SK-N-SH (cell line): ENCODE data around the gene PTPRD. TPM values are rescaled to one million over a fixed set of nuclear protein-coding genes. Genes with fewer than 3 reads are reported as not detected.

ENCODE experiments used
- CTCF ChIA-PET: fragments of 300-600, 350-600 bp; formaldehyde crosslinking; extraction: SDS; loops from one replicate; lab custom pipeline; 2021; lab: Yijun Ruan, JAX
- POLR2A ChIA-PET: fragments of 350-600 bp; sonication (Branson Sonifier 250); formaldehyde crosslinking; extraction: SDS; loops from one replicate; lab custom pipeline; 2020; ENCODE audit warnings: antibody characterized with exemption, inconsistent platforms; lab: Yijun Ruan, JAX
- DNase-seq: peaks from one replicate; pipeline ENCODE4 v3.0.0; 2012
- H2AFZ ChIP-seq: fragments of 200-600 bp; sonication (generic); 2 replicates; pipeline ENCODE4 v1.8.1; 2016; ENCODE audit warnings: antibody characterized with exemption, mild to moderate bottlenecking, low read depth
- H3F3A ChIP-seq: fragments of 200-600 bp; sonication (generic); replicated peaks from 2 replicates; pipeline ENCODE3; 2016; ENCODE audit warnings: antibody characterized with exemption, mild to moderate bottlenecking; ENCODE audit not compliant: insufficient read depth
- H3K27ac ChIP-seq, 2 experiments: fragments of 200-500 bp in 1 of 2; fragments of 200-600 bp in 1 of 2; sonication (Bioruptor generic) in 1 of 2; sonication (generic), shearing (Covaris generic) in 1 of 2; 2 replicates each; pipeline versions ENCODE4 v1.5.1 to v1.6.1; 2014 to 2016; ENCODE audit warnings: low read depth in 2 of 2, inconsistent platforms in 1 of 2, low read length in 1 of 2, mild to moderate bottlenecking in 1 of 2, mixed read lengths in 1 of 2
- H3K27me3 ChIP-seq: fragments of 200-600 bp; sonication (generic), shearing (Covaris generic); 2 replicates; pipeline ENCODE4 v1.6.1; 2016; ENCODE audit warnings: mixed run types; ENCODE audit not compliant: insufficient read depth
- H3K36me3 ChIP-seq, 2 experiments: fragments of 200-500 bp in 1 of 2; fragments of 200-600 bp in 1 of 2; sonication (Bioruptor generic) in 1 of 2; sonication (generic) in 1 of 2; replicated peaks in 1 of 2; 2 replicates each; pipeline versions ENCODE3 to v1.5.1; 2014 to 2016; ENCODE audit warnings: low read length in 1 of 2, mild to moderate bottlenecking in 1 of 2; ENCODE audit not compliant: insufficient read depth in 2 of 2, control insufficient read depth in 1 of 2
- H3K4me1 ChIP-seq, 2 experiments: fragments of 200-500 bp in 1 of 2; fragments of 200-600 bp in 1 of 2; sonication (Bioruptor generic) in 1 of 2; sonication (generic), shearing (Covaris generic) in 1 of 2; 2 replicates each; pipeline versions ENCODE4 v1.5.1 to v1.6.1; 2014 to 2016; ENCODE audit warnings: low read depth in 1 of 2, low read length in 1 of 2, mixed run types in 1 of 2; ENCODE audit not compliant: insufficient read depth in 2 of 2, control insufficient read depth in 1 of 2
- H3K4me2 ChIP-seq: fragments of 200-600 bp; sonication (generic), shearing (Covaris generic); 2 replicates; pipeline ENCODE4 v1.6.1; 2017; ENCODE audit warnings: mixed run types
- H3K4me3 ChIP-seq, 2 experiments: fragments of 200-500 bp in 1 of 2; fragments of 200-600 bp in 1 of 2; sonication (Bioruptor generic) in 1 of 2; sonication (generic), shearing (Covaris generic) in 1 of 2; 2 replicates each; pipeline versions ENCODE4 v1.5.1 to v1.8.1; 2014 to 2016; ENCODE audit warnings: low read depth in 2 of 2, inconsistent platforms in 1 of 2, low read length in 1 of 2, mild to moderate bottlenecking in 1 of 2, mixed read lengths in 1 of 2, moderate library complexity in 1 of 2
- H3K79me2 ChIP-seq: fragments of 200-600 bp; sonication (generic); 2 replicates; pipeline ENCODE4 v1.8.1; 2017; ENCODE audit warnings: mild to moderate bottlenecking; ENCODE audit not compliant: insufficient read depth
- H3K9ac ChIP-seq: fragments of 200-600 bp; sonication (generic); 2 replicates; pipeline ENCODE4 v1.6.1; 2017; ENCODE audit warnings: mixed run types
- H3K9me2 ChIP-seq: fragments of 200-600 bp; sonication (generic); 2 replicates; pipeline ENCODE4 v1.6.1; 2017; ENCODE audit warnings: mixed run types
- H3K9me3 ChIP-seq: fragments of 200-600 bp; sonication (generic); 2 replicates; pipeline ENCODE4 v1.6.1; 2017; ENCODE audit warnings: mixed run types, mild to moderate bottlenecking, moderate library complexity
- H4K20me1 ChIP-seq: fragments of 200-600 bp; sonication (generic); 2 replicates; pipeline ENCODE4 v1.6.1; 2017; ENCODE audit warnings: mild to moderate bottlenecking, mixed run types; ENCODE audit not compliant: insufficient read depth
- CHD2 ChIP-seq: fragments of 150-350 bp; IDR thresholded peaks from 2 replicates; pipeline ENCODE4 v1.6.1; 2018; ENCODE audit warnings: low read length; ENCODE audit not compliant: partially characterized antibody
- ELF1 ChIP-seq: IDR thresholded peaks from 2 replicates; pipeline ENCODE4 v1.4.0; 2012
- EZH2phosphoT487 ChIP-seq: fragments of 200-600 bp; sonication (generic); IDR thresholded peaks from 2 replicates; pipeline ENCODE4 v1.6.1; 2017; ENCODE audit warnings: low read depth, mixed run types, mild to moderate bottlenecking, antibody characterized with exemption, moderate library complexity, borderline replicate concordance
- FOSL2 ChIP-seq: IDR thresholded peaks from 2 replicates; pipeline ENCODE4 v1.4.0; 2012; ENCODE audit warnings: low read depth, mild to moderate bottlenecking, moderate library complexity, borderline replicate concordance
- GABPA ChIP-seq: IDR thresholded peaks from 2 replicates; pipeline ENCODE4 v1.4.0; 2012; ENCODE audit warnings: low read depth, mild to moderate bottlenecking
- MEF2A ChIP-seq: IDR thresholded peaks from 2 replicates; pipeline ENCODE4 v1.4.0; 2012; ENCODE audit warnings: low read depth, borderline replicate concordance
- MXI1 ChIP-seq: IDR thresholded peaks from 2 replicates; pipeline ENCODE4 v1.6.1; 2012; ENCODE audit warnings: mild to moderate bottlenecking, low read depth, low read length, improper control_type of control experiment
- NFIC ChIP-seq: IDR thresholded peaks from 2 replicates; pipeline ENCODE4 v1.4.0; 2012; ENCODE audit warnings: borderline replicate concordance
- RAD21 ChIP-seq: IDR thresholded peaks from 2 replicates; pipeline ENCODE4 v1.6.1; 2012; ENCODE audit warnings: mild to moderate bottlenecking, low read length
- RCOR1 ChIP-seq: fragments of 150-350 bp; IDR thresholded peaks from 2 replicates; pipeline ENCODE4 v1.6.1; 2017; ENCODE audit warnings: antibody characterized with exemption, low read length
- REST ChIP-seq: IDR thresholded peaks from 2 replicates; pipeline ENCODE4 v1.6.1; 2012; ENCODE audit warnings: mild to moderate bottlenecking, low read depth, low read length, moderate library complexity
- SIN3A ChIP-seq: IDR thresholded peaks from 2 replicates; pipeline ENCODE4 v1.6.1; 2012; ENCODE audit warnings: low read depth, mild to moderate bottlenecking, low read length, moderate library complexity, borderline replicate concordance
- SMC3 ChIP-seq: IDR thresholded peaks from 2 replicates; pipeline ENCODE4 v1.6.1; 2012; ENCODE audit warnings: low read depth, low read length, improper control_type of control experiment
- TAF1 ChIP-seq: IDR thresholded peaks from 2 replicates; pipeline ENCODE4 v1.6.1; 2012; ENCODE audit warnings: low read depth, mild to moderate bottlenecking, low read length, moderate library complexity, borderline replicate concordance
- TCF12 ChIP-seq: IDR thresholded peaks from 2 replicates; pipeline ENCODE4 v1.4.0; 2012
- YY1 ChIP-seq: IDR thresholded peaks from 2 replicates; pipeline ENCODE4 v1.4.0; 2012; ENCODE audit warnings: low read depth, mild to moderate bottlenecking
- WGBS: methylation state at CpG from one replicate; pipeline ENCODE4 v1.1.6; 2017; ENCODE audit warnings: low lambda C conversion rate; 5-methylcytosine and 5-hydroxymethylcytosine counted together
- polyA plus RNA-seq, 3 experiments: library from polyadenylated mRNA; depleted of rRNA; stranded (reverse); fragments of >200 nt; gene quantifications; 2 replicates each; pipeline ENCODE4 v1.2.3, GENCODE V29; 2012
- TF ChIP-seq, protein P1 (sequence below): IDR thresholded peaks from 2 replicates; pipeline ENCODE4 v1.4.0; 2012; ENCODE audit warnings: low read depth, borderline replicate concordance

The PTPRD gene
- polyA plus RNA-seq, 1 of the 3 experiments (the other 2 are of a cell fraction) = 0.15 TPM

GRCh38 chr9:8757881-8758280, 1854.9 kb downstream of the PTPRD start:
- no peaks in the 10 kb centered on the region for H3K79me2 ChIP-seq
- H3K27ac ChIP-seq = no peak overlapping the region
- H3K9me2 ChIP-seq = no peaks in the 10 kb centered on the region
- H3K9ac ChIP-seq = no peak overlapping the region
- POLR2A ChIA-PET = no interaction called here
- H3K4me2 ChIP-seq = no peak overlapping the region
- no peaks in the 10 kb centered on the region; a peak in 1 of 4 replicates for H3K4me1 ChIP-seq
- no peak overlapping the region for H2AFZ ChIP-seq
- H3F3A ChIP-seq = no peaks in the 10 kb centered on the region
- H3K4me3 ChIP-seq = no peak overlapping the region
- DNase-seq = no peak
- no peaks in the 10 kb centered on the region for H3K36me3 ChIP-seq
- H3K9me3 ChIP-seq = no peaks in the 10 kb centered on the region
- CTCF ChIA-PET = interaction anchor here (0.6 kb wide), 2 partner anchors 1918 to 1943 kb away, joined by 3 read pairs; no protein-coding TSS in a partner anchor
- 28% methylated on average over 2 of the region's 2 CpGs for WGBS
- TF ChIP-seq REST = no peak
- no peak for TF ChIP-seq FOSL2
- TF ChIP-seq RCOR1 = no peak
- TF ChIP-seq TAF1 = no peak
- TF ChIP-seq CHD2 = no peak
- no peak for TF ChIP-seq MXI1
- TF ChIP-seq ELF1 = no peak
- TF ChIP-seq TCF12 = no peak
- TF ChIP-seq YY1 = no peak
- no peak for TF ChIP-seq SMC3
- TF ChIP-seq MEF2A = no peak
- TF ChIP-seq EZH2phosphoT487 = no peak
- TF ChIP-seq SIN3A = no peak
- no peak for TF ChIP-seq NFIC
- TF ChIP-seq GABPA = no peak
- TF ChIP-seq, protein P1, sequence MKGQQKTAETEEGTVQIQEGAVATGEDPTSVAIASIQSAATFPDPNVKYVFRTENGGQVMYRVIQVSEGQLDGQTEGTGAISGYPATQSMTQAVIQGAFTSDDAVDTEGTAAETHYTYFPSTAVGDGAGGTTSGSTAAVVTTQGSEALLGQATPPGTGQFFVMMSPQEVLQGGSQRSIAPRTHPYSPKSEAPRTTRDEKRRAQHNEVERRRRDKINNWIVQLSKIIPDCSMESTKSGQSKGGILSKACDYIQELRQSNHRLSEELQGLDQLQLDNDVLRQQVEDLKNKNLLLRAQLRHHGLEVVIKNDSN = no peak
- no peak for TF ChIP-seq RAD21
- no peaks in the 10 kb centered on the region for H3K27me3 ChIP-seq
- H4K20me1 ChIP-seq = no peaks in the 10 kb centered on the region
